ENCODE measurements around the gene NCOA4. TPM values are rescaled to one million over a fixed set of nuclear protein-coding genes. Genes with fewer than 3 reads are reported as not detected.

Gene NCOA4
- total RNA-seq, 1 donor from 2014 or later: 84.0 TPM

- peaks cover 42% of the 10 kb centered on the region for H3K4me1 Mint-ChIP-seq (ENCODE audit: low read depth)
- peaks cover 2% of the 10 kb centered on the region for H3K36me3 Mint-ChIP-seq (ENCODE audit: insufficient read depth)
- no peaks in the 10 kb centered on the region for H3K27me3 Mint-ChIP-seq
- peak; percentile 46 for TF ChIP-seq CTCF (IDR thresholded peaks at IDR 0.05; ENCODE audit: unreplicated experiment)
- H3K9me3 Mint-ChIP-seq (ENCODE audit: low read depth): no peaks in the 10 kb centered on the region
- peak; percentile 84 for DNase-seq (ENCODE audit: low spot score, unreplicated experiment)
- peak overlapping the region; percentile 92 for H3K27ac Mint-ChIP-seq
- peak overlapping the region; percentile 77 for H3K4me3 Mint-ChIP-seq (ENCODE audit: low read depth)
Observed at GRCh38 chr10:46022978-46023702, 7.3 kb downstream of the NCOA4 start.

GRCh38 chr10:46020344-46020657, 10.1 kb downstream of the NCOA4 start:
- H3K4me3 Mint-ChIP-seq (ENCODE audit: low read depth): no peak overlapping the region
- no peaks in the 10 kb centered on the region for H3K27me3 Mint-ChIP-seq
- peaks cover 39% of the 10 kb centered on the region for H3K4me1 Mint-ChIP-seq (ENCODE audit: low read depth)
- H3K9me3 Mint-ChIP-seq (ENCODE audit: low read depth): no peaks in the 10 kb centered on the region
- no peak overlapping the region for H3K27ac Mint-ChIP-seq
- H3K36me3 Mint-ChIP-seq (ENCODE audit: insufficient read depth): peaks cover 5% of the 10 kb centered on the region
- TF ChIP-seq CTCF (IDR thresholded peaks at IDR 0.05; ENCODE audit: unreplicated experiment): no peak
- DNase-seq (ENCODE audit: low spot score, unreplicated experiment): no peak

GRCh38 chr10:46019569-46020343, 10.7 kb downstream of the NCOA4 start:
- Mint-ChIP-seq H3K27me3 (no peaks in the 10 kb centered on the region), H3K4me3 (ENCODE audit: low read depth) (no peak overlapping the region), H3K4me1 (ENCODE audit: low read depth) (peaks cover 39% of the 10 kb centered on the region), H3K36me3 (ENCODE audit: insufficient read depth) (peaks cover 6% of the 10 kb centered on the region), H3K27ac (no peak overlapping the region), H3K9me3 (ENCODE audit: low read depth) (no peaks in the 10 kb centered on the region)
- DNase-seq (ENCODE audit: low spot score, unreplicated experiment): no peak
- no peak for TF ChIP-seq CTCF (IDR thresholded peaks at IDR 0.05; ENCODE audit: unreplicated experiment)

- Mint-ChIP-seq H3K27ac (no peak overlapping the region), H3K9me3 (ENCODE audit: low read depth) (no peaks in the 10 kb centered on the region), H3K4me1 (ENCODE audit: low read depth) (peaks cover 34% of the 10 kb centered on the region), H3K36me3 (ENCODE audit: insufficient read depth) (peaks cover 12% of the 10 kb centered on the region), H3K27me3 (no peaks in the 10 kb centered on the region), H3K4me3 (ENCODE audit: low read depth) (no peak overlapping the region)
- no peak for TF ChIP-seq CTCF (IDR thresholded peaks at IDR 0.05; ENCODE audit: unreplicated experiment)
- no peak for DNase-seq (ENCODE audit: low spot score, unreplicated experiment)
Observed at GRCh38 chr10:46019177-46019528, 11.3 kb downstream of the NCOA4 start.

- peaks cover 13% of the 10 kb centered on the region for H3K36me3 Mint-ChIP-seq (ENCODE audit: insufficient read depth)
- H3K27ac Mint-ChIP-seq: no peak overlapping the region
- no peak overlapping the region for H3K4me3 Mint-ChIP-seq (ENCODE audit: low read depth)
- TF ChIP-seq CTCF (IDR thresholded peaks at IDR 0.05; ENCODE audit: unreplicated experiment): no peak
- no peaks in the 10 kb centered on the region for H3K27me3 Mint-ChIP-seq
- peaks cover 29% of the 10 kb centered on the region for H3K4me1 Mint-ChIP-seq (ENCODE audit: low read depth)
- no peaks in the 10 kb centered on the region for H3K9me3 Mint-ChIP-seq (ENCODE audit: low read depth)
- DNase-seq (ENCODE audit: low spot score, unreplicated experiment): no peak
Observed at GRCh38 chr10:46018453-46019176, 11.8 kb downstream of the NCOA4 start.
